ENCODE measurements around the gene OR2M4. TPM values are rescaled to one million over a fixed set of nuclear protein-coding genes. Genes with fewer than 3 reads are reported as not detected.
"Not testable (repeated sequence)": the region's sequence is repeated elsewhere in the genome, so short reads cannot be mapped to it uniquely, and the experiment has no call there.

OR2M4 gene
- total RNA-seq: not detected
- long read RNA-seq: 0 reads

GRCh38 chr1:248231117-248231516, at the start of gene OR2M4:
TSS of gene OR2M4 (plus strand) at chr1:248231417. CDS start at chr1:248238929, 7,512 bp downstream.
- intact Hi-C loops (cut with DNase I, micrococcal nuclease): no loop called here
- DNase-seq (no peak), ATAC-seq (no peak)

GRCh38 chr1:248183996-248184395, 47.2 kb upstream of the OR2M4 start:
- DNase-seq (no peak), ATAC-seq (no peak)
- intact Hi-C loops (cut with DNase I, micrococcal nuclease): no loop called here

- ATAC-seq (no peak), DNase-seq (no peak)
- intact Hi-C loops (cut with DNase I, micrococcal nuclease): no loop called here
These were observed 43.9 kb upstream of the OR2M4 start for GRCh38 chr1:248187363-248187762.

GRCh38 chr1:248189026-248189425, 42.2 kb upstream of the OR2M4 start:
- ATAC-seq (no peak), DNase-seq (no peak)
- intact Hi-C loops (cut with DNase I, micrococcal nuclease): no loop called here

- DNase-seq (no peak), ATAC-seq (no peak)
- intact Hi-C loops (cut with DNase I, micrococcal nuclease): no loop called here
These were observed 37.1 kb upstream of the OR2M4 start for GRCh38 chr1:248194117-248194516.

- no peak for ATAC-seq
- DNase-seq: no peak
- intact Hi-C loops (cut with DNase I, micrococcal nuclease): no loop called here
These were observed 34.3 kb upstream of the OR2M4 start, which contains the start of gene OR2M3 for GRCh38 chr1:248196965-248197364. TSS of gene OR2M3 (plus strand) at chr1:248197265. CDS start at chr1:248203068, 5,803 bp downstream.

GRCh38 chr1:248215880-248216279, 15.3 kb upstream of the OR2M4 start:
- intact Hi-C loops (cut with DNase I, micrococcal nuclease): no loop called here
- ATAC-seq: no peak
- DNase-seq: no peak

- ATAC-seq (no peak), DNase-seq (no peak)
- intact Hi-C loops (cut with DNase I, micrococcal nuclease): no loop called here
These were observed 5.7 kb upstream of the OR2M4 start for GRCh38 chr1:248225537-248225936.

- ATAC-seq (no peak), DNase-seq (no peak)
- intact Hi-C loops (cut with DNase I, micrococcal nuclease): no loop called here
These were observed 1.8 kb upstream of the OR2M4 start for GRCh38 chr1:248229360-248229908.

GRCh38 chr1:248239478-248239877, 8.3 kb downstream of the OR2M4 start:
- no peak for ATAC-seq
- intact Hi-C loops (cut with DNase I, micrococcal nuclease): no loop called here

GRCh38 chr1:248243204-248243603, 12.0 kb downstream of the OR2M4 start:
- ATAC-seq: no peak
- DNase-seq: peak in 1 of 2 donors; percentile 5
- intact Hi-C loops (cut with DNase I, micrococcal nuclease): no loop called here

More at GRCh38 chr1:248239478-248239877, 8.3 kb downstream of the OR2M4 start:
- DNase-seq: no peak

- intact Hi-C loops (cut with DNase I, micrococcal nuclease): not testable (repeated sequence)
These were observed 28.1 kb downstream of the OR2M4 start for GRCh38 chr1:248259309-248259708.

GRCh38 chr1:248268178-248268577, 37.0 kb downstream of the OR2M4 start:
- DNase-seq: no peak
- intact Hi-C loops (cut with DNase I, micrococcal nuclease): no loop called here
- ATAC-seq: no peak

More at GRCh38 chr1:248259309-248259708, 28.1 kb downstream of the OR2M4 start:
- ATAC-seq, DNase-seq: not testable (repeated sequence)

- DNase-seq; ATAC-seq; intact Hi-C loops (cut with DNase I, micrococcal nuclease): not testable (repeated sequence)
These were observed 42.0 kb downstream of the OR2M4 start for GRCh38 chr1:248273225-248273624.

GRCh38 chr1:248277876-248278275, 46.7 kb downstream of the OR2M4 start, which contains the start of gene OR2T33:
TSS of gene OR2T33 (minus strand) at chr1:248277976. CDS start at chr1:248273814, 4,162 bp downstream.
- intact Hi-C loops (cut with DNase I, micrococcal nuclease): no loop called here
- DNase-seq: no peak
- ATAC-seq: no peak

- intact Hi-C loops (cut with DNase I, micrococcal nuclease): no loop called here
- DNase-seq: no peak
- ATAC-seq: no peak
These were observed 57.2 kb downstream of the OR2M4 start for GRCh38 chr1:248288391-248288790.

Other genes starting within 250 kb of the OR2M4 start
- not detected for gene OR2L5, start 217.8 kb upstream of the OR2M4 start, total RNA-seq
- under 1 TPM in 1 of 2 donors, not detected in 1; 0.15 TPM for gene OR2L2, start 201.3 kb upstream of the OR2M4 start, total RNA-seq
- not detected for gene OR2L3, start 184.6 kb upstream of the OR2M4 start, total RNA-seq
- not detected for gene OR2L13, start 136.2 kb upstream of the OR2M4 start, total RNA-seq
- not detected for gene OR2M5, start 86.3 kb upstream of the OR2M4 start, total RNA-seq
- gene OR2M2, start 56.6 kb upstream of the OR2M4 start, total RNA-seq: not detected
- not detected for gene OR2M3, start 34.2 kb upstream of the OR2M4 start, total RNA-seq
- not detected for gene OR2T33, start 46.6 kb downstream of the OR2M4 start, total RNA-seq
- not detected for gene OR2T12, start 72.0 kb downstream of the OR2M4 start, total RNA-seq
- not detected for gene OR2M7, start 93.2 kb downstream of the OR2M4 start, total RNA-seq
- not detected for gene OR14C36, start 117.4 kb downstream of the OR2M4 start, total RNA-seq
- not detected for gene OR2T4, start 130.2 kb downstream of the OR2M4 start, total RNA-seq
- not detected for gene OR2T6, start 144.3 kb downstream of the OR2M4 start, total RNA-seq
- not detected for gene OR2T1, start 171.6 kb downstream of the OR2M4 start, total RNA-seq
- not detected for gene OR2T2, start 214.2 kb downstream of the OR2M4 start, total RNA-seq
- gene OR2T3, start 241.9 kb downstream of the OR2M4 start, total RNA-seq: not detected

Measured in left colon (tissue), 2 donors.